HG02759 (cell line): Measurements from ENCODE around the gene RAD9B.

Experiments
- ATAC-seq: cut with Tn5 transposase; IDR thresholded peaks from one replicate; pipeline ENCODE4 v1.9.1; 2021; ENCODE audit warnings: mild to moderate bottlenecking, moderate library complexity; ENCODE audit not compliant: unreplicated experiment

Gene RAD9B

DNA sequence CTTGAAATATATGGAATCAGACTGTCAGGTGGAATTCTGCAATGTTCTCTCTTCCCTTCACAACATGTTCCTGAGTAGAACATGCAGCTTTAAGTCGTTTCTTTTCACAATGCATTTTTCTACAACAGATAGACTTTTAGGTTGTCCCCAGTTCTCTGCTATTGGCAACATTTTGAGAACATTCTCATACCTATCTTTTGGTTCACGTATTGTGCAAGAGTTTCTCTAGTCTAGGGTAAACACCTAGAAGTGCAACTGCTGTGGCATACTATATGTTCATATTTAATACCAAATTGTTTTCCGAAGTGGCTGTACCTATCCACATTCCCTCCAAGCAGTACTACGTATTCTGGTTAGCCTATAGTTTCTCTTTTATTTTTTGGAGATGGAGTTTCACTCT is 48.9 kb downstream of the RAD9B start:
- ATAC-seq, result no peak
